Right lobe of liver (tissue), 6 donors: ENCODE data around the gene UGDH. TPM values are rescaled to one million over a fixed set of nuclear protein-coding genes. Genes with fewer than 3 reads are reported as not detected.
"Not testable (repeated sequence)": the region's sequence is repeated elsewhere in the genome, so short reads cannot be mapped to it uniquely, and the experiment has no call there.

Experiments used
- ATAC-seq, 4 donors: fragments of 200-7000 bp; cut with Tn5 transposase; one replicate each; pipeline ENCODE4 v1.9.1; 2020; ENCODE audit warnings: mild to moderate bottlenecking in 4 of 4, moderate library complexity in 4 of 4
- DNase-seq, 3 donors: peaks; one replicate each; pipeline ENCODE4 v3.0.0-alpha.2; 2020
- H3K27ac ChIP-seq, 3 donors: fragments of 200-600 bp; one replicate each; pipeline ENCODE4 v1.8.0; 2022
- H3K27me3 ChIP-seq, 2 donors: fragments of 200-600 bp; one replicate each; pipeline ENCODE4 v1.8.0; 2022
- H3K36me3 ChIP-seq, 4 donors: fragments of 200-600 bp; sonication (generic) in 1 of 4; one replicate each; pipeline versions ENCODE4 v1.5.1 to v1.8.0; 2017 to 2022; ENCODE audit warnings: control low read depth in 1 of 4
- H3K4me1 ChIP-seq, 4 donors: fragments of 200-600 bp; sonication (generic) in 1 of 4; one replicate each; pipeline versions ENCODE4 v1.5.1 to v1.8.0; 2017 to 2022; ENCODE audit warnings: control low read depth in 1 of 4
- H3K4me3 ChIP-seq, 3 donors: fragments of 200-600 bp; one replicate each; pipeline ENCODE4 v1.8.0; 2022
- H3K9me3 ChIP-seq, 4 donors: fragments of 200-600 bp; sonication (generic) in 1 of 4; one replicate each; pipeline versions ENCODE4 v1.5.1 to v1.8.0; 2017 to 2022; ENCODE audit warnings: control low read depth in 1 of 4
- POLR2A ChIP-seq: fragments of 450-650 bp; IDR thresholded peaks from one replicate; pipeline ENCODE4 v1.6.1; 2017; ENCODE audit warnings: antibody characterized with exemption, mild to moderate bottlenecking
- whole genome bisulfite sequencing: methylation state at CpG from one replicate; pipeline ENCODE4 v1.1.6; 2018; ENCODE audit warnings: low coverage, low lambda C conversion rate; ENCODE audit not compliant: insufficient coverage; ENCODE audit errors: missing lambda C conversion rate; 5-methylcytosine and 5-hydroxymethylcytosine counted together
- intact Hi-C, 2 donors: fragments of 100-400 bp; cut with DNase I; formaldehyde crosslinking; loops; one replicate each; pipeline versions ENCODE4 v1.11.2 to v1.14.1; 2022
- total RNA-seq, 6 experiments: library from RNA; depleted of rRNA in 2 of 6; stranded (reverse); fragments of >200 nt in 2 of 6; fragmentation: NEBNext Ultra II Directional in 3 of 6; extraction: Animal tissue kit (Norgen Biotek cat#: 25700) in 3 of 6; gene quantifications; one replicate each; pipeline versions ENCODE4 v1.1.0 to v1.2.4, GENCODE V29; 2016 to 2023
- TF ChIP-seq, protein P1 (sequence below), 4 donors: fragments of 200-600 bp in 3 of 4; fragments of 450-650 bp in 1 of 4; IDR thresholded peaks; one replicate each; pipeline versions ENCODE4 v1.5.1 to v1.8.0; 2016 to 2022; ENCODE audit warnings: antibody characterized with exemption in 4 of 4, mild to moderate bottlenecking in 2 of 4
- donor health status: DM: no; HTN: yes; CAD: no.
- donor health status: DM: no; HTN: no; CAD: no.
- donor health status: DM: no; HTN: no; CAD: no.
- donor health status: DM: no; HTN: yes; CAD: no.
- donor health status: DM: no; HTN: yes; CAD: no.

Gene UGDH
- total RNA-seq, 6 experiments from 2014 or later, result 134 to 647 (median 244) TPM

DNA sequence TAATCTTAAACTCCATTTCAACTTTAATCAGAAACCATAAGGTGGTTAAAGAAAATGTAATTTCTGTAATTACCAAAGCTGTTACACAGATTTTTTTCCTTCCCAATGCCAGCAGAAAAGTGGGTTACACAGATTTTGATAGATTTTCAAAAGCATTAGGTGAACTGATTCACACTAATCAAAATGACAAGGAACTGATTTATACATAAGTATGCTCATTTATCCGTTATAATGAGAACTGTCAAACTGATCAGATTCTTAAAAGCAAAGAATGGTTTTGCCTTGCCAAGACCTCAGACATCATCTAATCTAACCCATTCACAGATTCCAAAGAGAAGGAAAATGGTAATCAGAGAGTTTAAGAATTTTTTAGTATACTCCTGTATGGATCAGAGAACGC is 5.2 kb downstream of the UGDH start:
- WGBS, result 72% methylated on average over 2 of the region's 2 CpGs
- H3K9me3 ChIP-seq, result no peaks in the 10 kb centered on the region
- ATAC-seq (no peak), DNase-seq (no peak)
- TF ChIP-seq, protein P1, sequence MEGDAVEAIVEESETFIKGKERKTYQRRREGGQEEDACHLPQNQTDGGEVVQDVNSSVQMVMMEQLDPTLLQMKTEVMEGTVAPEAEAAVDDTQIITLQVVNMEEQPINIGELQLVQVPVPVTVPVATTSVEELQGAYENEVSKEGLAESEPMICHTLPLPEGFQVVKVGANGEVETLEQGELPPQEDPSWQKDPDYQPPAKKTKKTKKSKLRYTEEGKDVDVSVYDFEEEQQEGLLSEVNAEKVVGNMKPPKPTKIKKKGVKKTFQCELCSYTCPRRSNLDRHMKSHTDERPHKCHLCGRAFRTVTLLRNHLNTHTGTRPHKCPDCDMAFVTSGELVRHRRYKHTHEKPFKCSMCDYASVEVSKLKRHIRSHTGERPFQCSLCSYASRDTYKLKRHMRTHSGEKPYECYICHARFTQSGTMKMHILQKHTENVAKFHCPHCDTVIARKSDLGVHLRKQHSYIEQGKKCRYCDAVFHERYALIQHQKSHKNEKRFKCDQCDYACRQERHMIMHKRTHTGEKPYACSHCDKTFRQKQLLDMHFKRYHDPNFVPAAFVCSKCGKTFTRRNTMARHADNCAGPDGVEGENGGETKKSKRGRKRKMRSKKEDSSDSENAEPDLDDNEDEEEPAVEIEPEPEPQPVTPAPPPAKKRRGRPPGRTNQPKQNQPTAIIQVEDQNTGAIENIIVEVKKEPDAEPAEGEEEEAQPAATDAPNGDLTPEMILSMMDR (IDR thresholded peaks at IDR 0.05), result no peak
- no peak for TF ChIP-seq POLR2A
- peak overlapping the region in 1 of 3 donors; percentile 84 for H3K27ac ChIP-seq
- H3K36me3 ChIP-seq, result peaks cover 0 to 47% (median 8%) of the 10 kb centered on the region in 4 donors
- intact Hi-C loops, result no loop called here
- peak overlapping the region in 1 of 3 donors; percentile 95 for H3K4me3 ChIP-seq
- H3K4me1 ChIP-seq, result peaks cover 0 to 40% (median 13%) of the 10 kb centered on the region in 4 donors
- no peaks in the 10 kb centered on the region for H3K27me3 ChIP-seq

- intact Hi-C loops, result no loop called here
- WGBS, result 64% methylated on average over 5 of the region's 5 CpGs
- no peak for ATAC-seq
Observed at GRCh38 chr4:39521253-39521919, 5.9 kb downstream of the UGDH start.

GRCh38 chr4:39518484-39518883 is 8.8 kb downstream of the UGDH start:
- H3K27ac ChIP-seq, result no peak overlapping the region
- TF ChIP-seq POLR2A, result no peak
- TF ChIP-seq, protein P1 (IDR thresholded peaks at IDR 0.05), result no peak
- H3K4me3 ChIP-seq, result no peak overlapping the region
- H3K36me3 ChIP-seq, result peaks cover 3 to 72% (median 8%) of the 10 kb centered on the region in 4 donors
- no peak for DNase-seq
- intact Hi-C loops, result no loop called here
- no peak for ATAC-seq
- WGBS, result 83% methylated on average over 4 of the region's 6 CpGs
- peaks cover 0 to 69% (median 15%) of the 10 kb centered on the region in 4 donors for H3K4me1 ChIP-seq
- H3K27me3 ChIP-seq, result no peaks in the 10 kb centered on the region
- no peaks in the 10 kb centered on the region for H3K9me3 ChIP-seq

More at GRCh38 chr4:39521253-39521919, 5.9 kb downstream of the UGDH start:
- Histone ChIP-seq H3K9me3 (no peaks in the 10 kb centered on the region), H3K27me3 (no peaks in the 10 kb centered on the region), H3K36me3 (peaks cover 0 to 53% (median 8%) of the 10 kb centered on the region in 4 donors), H3K4me3 (no peak overlapping the region), H3K4me1 (peaks cover 0 to 46% (median 13%) of the 10 kb centered on the region in 4 donors), H3K27ac (peak overlapping the region in 1 of 3 donors; percentile 84)
- no peak for DNase-seq
- no peak for TF ChIP-seq POLR2A
- TF ChIP-seq, protein P1 (IDR thresholded peaks at IDR 0.05), result no peak

- no peak for TF ChIP-seq POLR2A
- TF ChIP-seq, protein P1 (IDR thresholded peaks at IDR 0.05), result no peak
- intact Hi-C loops, result no loop called here
- WGBS, result 95% methylated on average over 2 of the region's 2 CpGs
Observed at GRCh38 chr4:39516407-39516966, 10.8 kb downstream of the UGDH start.

DNA sequence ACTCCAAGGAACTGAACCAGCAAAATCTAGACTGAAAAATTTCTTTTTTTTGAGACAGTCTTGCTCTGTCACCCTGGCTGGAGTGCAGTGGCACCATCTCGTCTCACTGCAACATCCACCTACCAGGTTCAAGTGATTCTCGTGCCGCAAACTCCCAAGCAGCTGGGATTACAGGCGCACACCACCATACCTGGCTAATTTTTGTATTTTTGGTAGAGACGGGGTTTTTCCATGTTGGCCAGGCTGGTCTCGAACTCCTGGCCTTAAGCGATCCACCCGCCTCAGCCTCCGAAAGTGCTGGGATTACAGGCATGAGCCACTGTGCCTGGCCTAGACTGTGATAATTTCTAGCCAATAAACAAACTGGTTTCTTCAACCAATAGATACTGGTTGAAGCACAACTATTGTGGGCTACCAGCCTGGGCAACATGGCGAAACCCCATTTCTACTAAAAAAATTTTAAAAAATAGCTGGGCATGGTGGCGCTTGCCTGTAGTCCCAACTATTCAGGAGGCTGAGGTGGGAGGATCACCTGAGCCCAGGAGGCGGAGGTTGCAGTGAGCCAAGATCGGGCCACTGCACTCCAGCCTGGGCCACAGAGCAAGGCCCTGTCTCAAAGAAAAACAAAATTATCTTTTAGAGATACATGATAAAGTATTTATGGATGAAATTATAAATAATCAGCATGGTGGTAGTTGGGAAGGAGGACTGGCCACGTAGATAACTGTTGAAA is 11.4 kb downstream of the UGDH start:
- peak in 1 of 4 donors; percentile 5 for ATAC-seq
- DNase-seq, H3K9me3 ChIP-seq, H3K4me3 ChIP-seq, intact Hi-C loops, H3K27me3 ChIP-seq: not testable (repeated sequence)
- peaks cover 0 to 57% (median 10%) of the 10 kb centered on the region in 4 donors for H3K4me1 ChIP-seq
- peaks cover 4 to 93% (median 18%) of the 10 kb centered on the region in 4 donors for H3K36me3 ChIP-seq
- H3K27ac ChIP-seq, result peak overlapping the region; percentile 61 to 79 (median 65)
- WGBS, result 94% methylated on average over 9 of the region's 14 CpGs

More at GRCh38 chr4:39516407-39516966, 10.8 kb downstream of the UGDH start:
- Histone ChIP-seq H3K27ac (peak overlapping the region in 1 of 3 donors; percentile 79), H3K9me3 (no peaks in the 10 kb centered on the region), H3K4me3 (no peak overlapping the region), H3K27me3 (no peaks in the 10 kb centered on the region), H3K36me3 (peaks cover 4 to 91% (median 16%) of the 10 kb centered on the region in 4 donors), H3K4me1 (peaks cover 0 to 60% (median 10%) of the 10 kb centered on the region in 4 donors)
- no peak for ATAC-seq
- DNase-seq, result no peak
